SK-N-SH treated with all-trans-retinoic acid at 6 μM for 48 hours (cell line): Measurements from ENCODE around the gene NKD1.

Experiments
- ATAC-seq: fragments of 200-7000 bp; cut with Tn5 transposase; 3 replicates; pipeline ENCODE4 v1.9.1; 2020; ENCODE audit warnings: mild to moderate bottlenecking, moderate library complexity
- ARNTL ChIP-seq: fragments of 450-650 bp; formaldehyde crosslinking; IDR thresholded peaks from 2 replicates; pipeline ENCODE4 v1.5.0; 2020; ENCODE audit warnings: low read depth, mild to moderate bottlenecking, moderate library complexity, borderline replicate concordance
- BACH2 ChIP-seq: fragments of 250-450 bp; sonication (Bioruptor Pico); IDR thresholded peaks from 2 replicates; pipeline ENCODE4 v1.9.0; 2021; ENCODE audit warnings: mild to moderate bottlenecking, borderline replicate concordance
- CREB5 ChIP-seq: fragments of 250-450 bp; sonication (Bioruptor Pico); IDR thresholded peaks from 2 replicates; pipeline ENCODE4 v1.5.1; 2020; ENCODE audit warnings: low read depth, mild to moderate bottlenecking, moderate library complexity
- CSDC2 ChIP-seq: fragments of 250-450 bp; sonication (Bioruptor Pico); IDR thresholded peaks from 2 replicates; pipeline ENCODE4 v1.5.0; 2020; ENCODE audit warnings: mild to moderate bottlenecking, moderate library complexity
- CSRNP3 ChIP-seq: fragments of 250-450 bp; sonication (Bioruptor Pico); IDR thresholded peaks from 2 replicates; pipeline ENCODE4 v1.5.1; 2021; ENCODE audit warnings: mild to moderate bottlenecking, moderate library complexity
- ESRRG ChIP-seq: fragments of 250-450 bp; sonication (Bioruptor Pico); IDR thresholded peaks from 2 replicates; pipeline ENCODE4 v1.6.1; 2021; ENCODE audit warnings: mild to moderate bottlenecking
- GLIS3 ChIP-seq: fragments of 250-450 bp; sonication (Bioruptor Pico); IDR thresholded peaks from 2 replicates; pipeline ENCODE4 v1.5.0; 2020; ENCODE audit warnings: mild to moderate bottlenecking, moderate library complexity
- ISL1 ChIP-seq: fragments of 250-450 bp; sonication (Bioruptor Pico); IDR thresholded peaks from 2 replicates; pipeline ENCODE4 v2.1.2; 2022; ENCODE audit warnings: mild to moderate bottlenecking, moderate library complexity
- OSR1 ChIP-seq: fragments of 250-450 bp; sonication (Bioruptor Pico); IDR thresholded peaks from 2 replicates; pipeline ENCODE4 v1.8.0; 2022; ENCODE audit warnings: moderate library complexity, mild to moderate bottlenecking, inconsistent platforms
- RARB ChIP-seq: fragments of 250-450 bp; sonication (Bioruptor Pico); IDR thresholded peaks from 2 replicates; pipeline ENCODE4 v1.8.0; 2021; ENCODE audit warnings: mild to moderate bottlenecking, moderate library complexity
- SNAI2 ChIP-seq: fragments of 250-450 bp; sonication (Bioruptor Pico); IDR thresholded peaks from 2 replicates; pipeline ENCODE4 v1.5.0; 2020; ENCODE audit warnings: mild to moderate bottlenecking, moderate library complexity
- TCF4 ChIP-seq: fragments of 250-450 bp; sonication (Bioruptor Pico); IDR thresholded peaks from 2 replicates; pipeline ENCODE4 v1.8.0; 2021; ENCODE audit warnings: mild to moderate bottlenecking, moderate library complexity, borderline replicate concordance
- TOX ChIP-seq: fragments of 250-450 bp; sonication (Bioruptor Pico); IDR thresholded peaks from 2 replicates; pipeline ENCODE4 v1.8.0; 2021; ENCODE audit warnings: mild to moderate bottlenecking, moderate library complexity, borderline replicate concordance
- ZFP3 ChIP-seq: fragments of 250-450 bp; sonication (Bioruptor Pico); IDR thresholded peaks from 2 replicates; pipeline ENCODE4 v1.5.0; 2020; ENCODE audit warnings: mild to moderate bottlenecking, moderate library complexity
- ZFP30 ChIP-seq: fragments of 450-650 bp; formaldehyde crosslinking; IDR thresholded peaks from 2 replicates; pipeline ENCODE4 v1.5.0; 2022; ENCODE audit warnings: mild to moderate bottlenecking, moderate library complexity
- ZNF565 ChIP-seq: fragments of 450-650 bp; formaldehyde crosslinking; conservative IDR thresholded peaks from 2 replicates; pipeline ENCODE4 v1.5.0; 2020; ENCODE audit warnings: low read depth, mild to moderate bottlenecking, moderate library complexity
- ZNF70 ChIP-seq: fragments of 450-650 bp; formaldehyde crosslinking; IDR thresholded peaks from 2 replicates; pipeline ENCODE4 v1.5.0; 2020; ENCODE audit warnings: mild to moderate bottlenecking, moderate library complexity
- ZNF8 ChIP-seq: fragments of 450-650 bp; formaldehyde crosslinking; IDR thresholded peaks from 2 replicates; pipeline ENCODE4 v1.5.0; 2020; ENCODE audit warnings: mild to moderate bottlenecking, moderate library complexity
- TF ChIP-seq, protein P1 (sequence below): fragments of 250-450 bp; sonication (Bioruptor Pico); IDR thresholded peaks from 2 replicates; pipeline ENCODE4 v1.5.0; 2020; ENCODE audit warnings: mild to moderate bottlenecking, moderate library complexity
- TF ChIP-seq, protein P2 (sequence below): fragments of 250-450 bp; sonication (Bioruptor Pico); IDR thresholded peaks from 2 replicates; pipeline ENCODE4 v1.8.0; 2021; ENCODE audit warnings: low read depth, mild to moderate bottlenecking, moderate library complexity, borderline replicate concordance
- TF ChIP-seq, protein P3 (sequence below): fragments of 250-450 bp; sonication (Bioruptor Pico); IDR thresholded peaks from 2 replicates; pipeline ENCODE4 v1.8.0; 2020; ENCODE audit warnings: mild to moderate bottlenecking, moderate library complexity, borderline replicate concordance

Gene NKD1

DNA sequence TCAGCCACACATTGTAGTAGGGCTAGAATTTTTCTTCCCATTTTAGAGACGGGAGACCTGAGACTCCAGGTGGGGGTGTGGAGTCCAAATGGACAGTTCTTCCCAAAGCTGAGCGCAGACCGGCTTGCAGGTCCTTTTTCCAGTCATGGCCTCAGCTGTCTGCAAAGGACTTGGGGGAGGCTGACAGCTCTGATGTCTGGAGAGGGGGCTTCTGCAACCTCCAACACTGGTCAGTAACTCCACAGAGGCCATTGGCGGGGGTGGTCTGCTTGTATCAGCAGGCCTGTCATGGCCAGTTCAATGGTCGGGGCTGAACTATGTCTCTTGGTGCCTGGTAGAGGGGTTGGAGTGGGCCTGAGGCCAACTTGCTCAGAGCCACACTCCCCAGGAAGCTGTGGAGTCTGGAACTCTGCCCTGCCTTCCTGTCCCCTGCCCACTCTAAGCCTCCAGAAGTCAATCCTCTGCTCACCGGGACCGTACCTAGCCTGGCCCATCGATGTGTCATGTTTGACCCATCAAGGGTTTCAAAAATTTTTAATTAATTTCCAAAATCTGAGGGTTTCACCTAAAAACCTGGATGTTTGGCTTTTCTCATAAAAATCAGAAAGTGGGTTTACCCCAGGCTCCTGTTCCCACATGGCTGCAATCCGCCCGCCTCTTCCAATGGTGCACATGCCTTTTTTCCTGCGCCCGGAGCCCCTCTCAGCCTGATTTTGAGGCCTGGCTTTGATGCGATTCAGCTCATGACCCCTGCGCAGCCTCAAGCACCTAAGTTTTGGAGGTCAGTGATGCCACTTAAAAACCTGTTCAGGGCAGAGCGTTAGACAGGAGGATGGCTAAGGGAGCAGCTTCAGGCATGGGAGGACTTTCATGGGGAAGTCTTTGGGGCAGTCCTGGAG lies 93.0 kb downstream of the NKD1 start:
- TF ChIP-seq, protein P1, sequence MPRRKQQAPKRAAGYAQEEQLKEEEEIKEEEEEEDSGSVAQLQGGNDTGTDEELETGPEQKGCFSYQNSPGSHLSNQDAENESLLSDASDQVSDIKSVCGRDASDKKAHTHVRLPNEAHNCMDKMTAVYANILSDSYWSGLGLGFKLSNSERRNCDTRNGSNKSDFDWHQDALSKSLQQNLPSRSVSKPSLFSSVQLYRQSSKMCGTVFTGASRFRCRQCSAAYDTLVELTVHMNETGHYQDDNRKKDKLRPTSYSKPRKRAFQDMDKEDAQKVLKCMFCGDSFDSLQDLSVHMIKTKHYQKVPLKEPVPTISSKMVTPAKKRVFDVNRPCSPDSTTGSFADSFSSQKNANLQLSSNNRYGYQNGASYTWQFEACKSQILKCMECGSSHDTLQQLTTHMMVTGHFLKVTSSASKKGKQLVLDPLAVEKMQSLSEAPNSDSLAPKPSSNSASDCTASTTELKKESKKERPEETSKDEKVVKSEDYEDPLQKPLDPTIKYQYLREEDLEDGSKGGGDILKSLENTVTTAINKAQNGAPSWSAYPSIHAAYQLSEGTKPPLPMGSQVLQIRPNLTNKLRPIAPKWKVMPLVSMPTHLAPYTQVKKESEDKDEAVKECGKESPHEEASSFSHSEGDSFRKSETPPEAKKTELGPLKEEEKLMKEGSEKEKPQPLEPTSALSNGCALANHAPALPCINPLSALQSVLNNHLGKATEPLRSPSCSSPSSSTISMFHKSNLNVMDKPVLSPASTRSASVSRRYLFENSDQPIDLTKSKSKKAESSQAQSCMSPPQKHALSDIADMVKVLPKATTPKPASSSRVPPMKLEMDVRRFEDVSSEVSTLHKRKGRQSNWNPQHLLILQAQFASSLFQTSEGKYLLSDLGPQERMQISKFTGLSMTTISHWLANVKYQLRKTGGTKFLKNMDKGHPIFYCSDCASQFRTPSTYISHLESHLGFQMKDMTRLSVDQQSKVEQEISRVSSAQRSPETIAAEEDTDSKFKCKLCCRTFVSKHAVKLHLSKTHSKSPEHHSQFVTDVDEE (CRISPR knock-in tag) = no peak
- TF ChIP-seq OSR1 (CRISPR knock-in tag) (no peak), TCF4 (CRISPR knock-in tag) (no peak), CREB5 (no peak), CSRNP3 (CRISPR knock-in tag) (no peak), ARNTL (no peak), ESRRG (CRISPR knock-in tag) (no peak), ZFP3 (no peak), GLIS3 (CRISPR knock-in tag) (no peak), RARB (CRISPR knock-in tag) (no peak), BACH2 (CRISPR knock-in tag) (no peak), CSDC2 (no peak), SNAI2 (CRISPR knock-in tag) (no peak), ZNF565 (CRISPR knock-in tag) (no peak), ZNF70 (CRISPR knock-in tag) (no peak)
- TF ChIP-seq, protein P2, sequence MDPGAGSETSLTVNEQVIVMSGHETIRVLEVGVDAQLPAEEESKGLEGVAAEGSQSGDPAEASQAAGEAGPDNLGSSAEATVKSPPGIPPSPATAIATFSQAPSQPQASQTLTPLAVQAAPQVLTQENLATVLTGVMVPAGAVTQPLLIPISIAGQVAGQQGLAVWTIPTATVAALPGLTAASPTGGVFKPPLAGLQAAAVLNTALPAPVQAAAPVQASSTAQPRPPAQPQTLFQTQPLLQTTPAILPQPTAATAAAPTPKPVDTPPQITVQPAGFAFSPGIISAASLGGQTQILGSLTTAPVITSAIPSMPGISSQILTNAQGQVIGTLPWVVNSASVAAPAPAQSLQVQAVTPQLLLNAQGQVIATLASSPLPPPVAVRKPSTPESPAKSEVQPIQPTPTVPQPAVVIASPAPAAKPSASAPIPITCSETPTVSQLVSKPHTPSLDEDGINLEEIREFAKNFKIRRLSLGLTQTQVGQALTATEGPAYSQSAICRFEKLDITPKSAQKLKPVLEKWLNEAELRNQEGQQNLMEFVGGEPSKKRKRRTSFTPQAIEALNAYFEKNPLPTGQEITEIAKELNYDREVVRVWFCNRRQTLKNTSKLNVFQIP (CRISPR knock-in tag) = no peak
- ATAC-seq = no peak

GRCh38 chr16:50641818-50642187 lies 93.6 kb downstream of the NKD1 start:
- ATAC-seq = no peak
- no peak for TF ChIP-seq ZFP3
- no peak for TF ChIP-seq CSDC2
- TF ChIP-seq ZNF70 (CRISPR knock-in tag) = no peak
- TF ChIP-seq SNAI2 (CRISPR knock-in tag) = no peak
- TF ChIP-seq CREB5 = no peak
- TF ChIP-seq ARNTL = no peak
- no peak for TF ChIP-seq GLIS3 (CRISPR knock-in tag)
- no peak for TF ChIP-seq TCF4 (CRISPR knock-in tag)
- no peak for TF ChIP-seq ESRRG (CRISPR knock-in tag)
- no peak for TF ChIP-seq CSRNP3 (CRISPR knock-in tag)
- no peak for TF ChIP-seq ZNF565 (CRISPR knock-in tag)
- no peak for TF ChIP-seq TOX (CRISPR knock-in tag)
- TF ChIP-seq, protein P3, sequence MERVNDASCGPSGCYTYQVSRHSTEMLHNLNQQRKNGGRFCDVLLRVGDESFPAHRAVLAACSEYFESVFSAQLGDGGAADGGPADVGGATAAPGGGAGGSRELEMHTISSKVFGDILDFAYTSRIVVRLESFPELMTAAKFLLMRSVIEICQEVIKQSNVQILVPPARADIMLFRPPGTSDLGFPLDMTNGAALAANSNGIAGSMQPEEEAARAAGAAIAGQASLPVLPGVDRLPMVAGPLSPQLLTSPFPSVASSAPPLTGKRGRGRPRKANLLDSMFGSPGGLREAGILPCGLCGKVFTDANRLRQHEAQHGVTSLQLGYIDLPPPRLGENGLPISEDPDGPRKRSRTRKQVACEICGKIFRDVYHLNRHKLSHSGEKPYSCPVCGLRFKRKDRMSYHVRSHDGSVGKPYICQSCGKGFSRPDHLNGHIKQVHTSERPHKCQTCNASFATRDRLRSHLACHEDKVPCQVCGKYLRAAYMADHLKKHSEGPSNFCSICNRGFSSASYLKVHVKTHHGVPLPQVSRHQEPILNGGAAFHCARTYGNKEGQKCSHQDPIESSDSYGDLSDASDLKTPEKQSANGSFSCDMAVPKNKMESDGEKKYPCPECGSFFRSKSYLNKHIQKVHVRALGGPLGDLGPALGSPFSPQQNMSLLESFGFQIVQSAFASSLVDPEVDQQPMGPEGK (CRISPR knock-in tag) = no peak
- TF ChIP-seq OSR1 (CRISPR knock-in tag) = no peak
- TF ChIP-seq ZNF8 (CRISPR knock-in tag) = no peak
- TF ChIP-seq ZFP30 (CRISPR knock-in tag) = no peak
- no peak for TF ChIP-seq ISL1
- no peak for TF ChIP-seq RARB (CRISPR knock-in tag)
- TF ChIP-seq, protein P1 (CRISPR knock-in tag) = no peak
